NT2/D1 (cell line): ENCODE measurements around the gene EPS15.

Experiments
- SUZ12 ChIP-seq: IDR thresholded peaks from 2 replicates; pipeline ENCODE4 v1.6.1; 2011; ENCODE audit not compliant: insufficient read length, insufficient read depth; ENCODE audit errors: extremely low read depth
- YY1 ChIP-seq: IDR thresholded peaks from 2 replicates; pipeline ENCODE4 v1.6.1; 2011; ENCODE audit not compliant: insufficient read length, insufficient read depth
- ZNF274 ChIP-seq: IDR thresholded peaks from 2 replicates; pipeline ENCODE4 v1.6.1; 2011; ENCODE audit warnings: mild to moderate bottlenecking, low read depth, low read length

DNA sequence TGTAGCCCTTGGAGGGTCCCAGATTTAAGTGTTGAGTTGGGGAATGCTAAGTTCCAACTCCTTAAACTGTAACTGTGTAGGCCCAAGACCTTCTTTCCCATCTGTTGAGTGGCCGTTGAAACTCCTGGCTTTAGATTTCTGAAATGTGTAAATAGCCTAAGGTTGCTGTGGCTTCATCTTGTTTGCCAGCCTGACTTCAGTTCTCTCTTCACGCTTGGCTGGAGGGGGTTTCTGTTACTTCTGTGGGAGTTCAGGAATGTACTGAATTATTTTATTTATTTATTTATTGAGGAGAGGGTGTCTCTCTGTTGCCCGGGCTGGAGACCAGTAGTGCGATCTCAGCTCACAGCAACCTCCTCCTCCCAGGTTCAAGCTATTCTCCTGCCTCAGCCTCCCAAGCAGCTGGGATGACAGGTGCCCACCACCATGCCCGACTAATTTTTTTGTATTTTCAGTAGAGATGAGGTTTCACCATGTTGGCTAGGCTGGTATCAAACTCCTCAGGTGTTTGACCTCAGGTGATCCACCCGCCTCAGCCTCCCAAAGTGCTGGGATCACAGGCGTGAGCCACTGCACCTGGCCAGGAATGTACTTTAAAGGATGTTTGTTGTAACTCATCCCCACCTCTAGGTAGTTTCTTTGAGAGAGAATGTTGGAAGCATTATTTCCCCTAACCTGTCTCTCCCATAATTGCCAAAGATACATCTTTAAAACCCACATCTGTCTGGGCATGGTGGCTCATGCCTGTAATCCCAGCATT lies 194.6 kb downstream of the EPS15 start:
- TF ChIP-seq ZNF274 (no peak), YY1 (no peak), SUZ12 (no peak)
